Transverse colon (tissue), 4 donors: ENCODE measurements around the gene EIF1.

Source experiments
- CTCF ChIP-seq, 5 experiments: fragments of 200-600 bp in 3 of 5; fragments of 450-650 bp in 2 of 5; sonication (generic) in 3 of 5; IDR thresholded peaks; 1 replicate in 2 of 5; 2 replicates in 3 of 5; pipeline ENCODE4 v1.5.1; 2016 to 2017; ENCODE audit warnings: antibody characterized with exemption in 5 of 5, inconsistent platforms in 3 of 5, mild to moderate bottlenecking in 2 of 5, moderate library complexity in 1 of 5
- EP300 ChIP-seq: sonication (generic); formaldehyde crosslinking; IDR thresholded peaks from one replicate; pipeline ENCODE4 v1.6.1; 2017; ENCODE audit warnings: antibody characterized with exemption, low read depth
- POLR2A ChIP-seq: fragments of 450-650 bp; IDR thresholded peaks from one replicate; pipeline ENCODE4 v1.6.1; 2016; ENCODE audit warnings: antibody characterized with exemption, mild to moderate bottlenecking, moderate library complexity
- POLR2AphosphoS5 ChIP-seq, 3 donors: sonication (generic); formaldehyde crosslinking; IDR thresholded peaks; one replicate each; pipeline ENCODE4 v1.6.1; 2016; ENCODE audit warnings: antibody characterized with exemption in 3 of 3

GRCh38 chr17:41638941-41639340, 49.7 kb upstream of the EIF1 start:
- TF ChIP-seq CTCF (IDR thresholded peaks at IDR 0.05): no peak
- TF ChIP-seq POLR2AphosphoS5 (IDR thresholded peaks at IDR 0.05): no peak
- TF ChIP-seq EP300: no peak
- TF ChIP-seq POLR2A: no peak
